T-cell (primary cell): ENCODE data around the gene PIK3CD. TPM values are rescaled to one million over a fixed set of nuclear protein-coding genes. Genes with fewer than 3 reads are reported as not detected.
A peak's percentile ranks its signal among the peaks of the same experiment; 100 is the strongest.

Source experiments
- ATAC-seq, 4 experiments: fragments of 200-7000 bp in 3 of 4; fragments of 150-1000 bp in 1 of 4; cut with Tn5 transposase; replicated peaks in 1 of 4; 1 replicate in 3 of 4; 2 replicates in 1 of 4; pipeline ENCODE4 v1.10.0; 2021; ENCODE audit warnings: moderate library complexity in 3 of 4, mild to moderate bottlenecking in 2 of 4, moderate number of reproducible peaks in 1 of 4
- CTCF ChIA-PET, 2 donors: fragments of 300-600 bp; sonication (Branson Sonifier 250); formaldehyde crosslinking; loops; one replicate each; lab custom pipeline; 2022; ENCODE audit warnings: antibody characterized with exemption in 2 of 2; lab: Charles Lee
- POLR2A ChIA-PET, 2 donors: fragments of 300-600 bp; sonication (Branson Sonifier 250); formaldehyde crosslinking; loops; one replicate each; lab custom pipeline; 2022; ENCODE audit warnings: antibody characterized with exemption in 2 of 2; lab: Charles Lee
- DNase-seq, 35 experiments: peaks; one replicate each; pipeline versions ENCODE4 v3.0.0 to v3.0.0-alpha.2; 2013 to 2023
- H3K27ac ChIP-seq: one replicate; pipeline ENCODE4 v1.5.1; 2013; ENCODE audit warnings: low read length
- H3K27me3 ChIP-seq, 2 experiments: replicated peaks in 1 of 2; 1 replicate in 1 of 2; 2 replicates in 1 of 2; pipeline versions ENCODE4 v1.6.1 to v1.7.0; 2013; ENCODE audit warnings: low read length in 1 of 2, mixed read lengths in 1 of 2; ENCODE audit not compliant: control insufficient read depth in 2 of 2, insufficient read depth in 2 of 2; ENCODE audit errors: extremely low read depth in 1 of 2
- H3K36me3 ChIP-seq, 2 donors: 1 replicate in 1 of 2; 2 replicates in 1 of 2; pipeline versions ENCODE4 v1.6.1 to v1.7.0; 2013; ENCODE audit warnings: low read length in 1 of 2; ENCODE audit not compliant: control insufficient read depth in 2 of 2, insufficient read depth in 1 of 2; ENCODE audit errors: extremely low read depth in 1 of 2
- H3K4me1 ChIP-seq, 2 experiments: 1 replicate in 1 of 2; 2 replicates in 1 of 2; pipeline versions ENCODE4 v1.6.1 to v1.7.0; 2013; ENCODE audit warnings: low read length in 2 of 2, mixed read lengths in 1 of 2; ENCODE audit not compliant: insufficient read depth in 2 of 2, control insufficient read depth in 1 of 2; ENCODE audit errors: extremely low read depth in 1 of 2
- H3K4me3 ChIP-seq, 2 donors: 1 replicate in 1 of 2; 2 replicates in 1 of 2; pipeline versions ENCODE4 v1.5.1 to v1.7.0; 2013; ENCODE audit warnings: mild to moderate bottlenecking in 2 of 2, low read length in 1 of 2, moderate library complexity in 1 of 2; ENCODE audit not compliant: control insufficient read depth in 1 of 2; ENCODE audit errors: extremely low read depth in 1 of 2
- H3K9me3 ChIP-seq: 2 replicates; pipeline ENCODE4 v1.7.0; 2013
- H3K27ac Mint-ChIP-seq, 2 donors: one replicate each; pipeline ENCODE4 v1.8.0; 2020 to 2021; ENCODE audit warnings: mild to moderate bottlenecking in 2 of 2, mixed read lengths in 2 of 2
- H3K27me3 Mint-ChIP-seq, 2 donors: one replicate each; pipeline ENCODE4 v1.8.0; 2021 to 2022; ENCODE audit warnings: mixed read lengths in 2 of 2
- H3K36me3 Mint-ChIP-seq: one replicate; pipeline ENCODE4 v1.8.0; 2021; ENCODE audit warnings: mixed read lengths
- H3K4me1 Mint-ChIP-seq, 3 donors: one replicate each; pipeline ENCODE4 v1.8.0; 2020 to 2022; ENCODE audit warnings: mixed read lengths in 3 of 3, mild to moderate bottlenecking in 1 of 3
- H3K4me3 Mint-ChIP-seq, 3 donors: one replicate each; pipeline ENCODE4 v1.8.0; 2020 to 2022; ENCODE audit warnings: mild to moderate bottlenecking in 3 of 3, mixed read lengths in 3 of 3, moderate library complexity in 3 of 3
- H3K9me3 Mint-ChIP-seq, 3 donors: one replicate each; pipeline ENCODE4 v1.8.0; 2020 to 2022; ENCODE audit warnings: mixed read lengths in 3 of 3
- WGBS: methylation state at CpG from one replicate; pipeline ENCODE4 v1.1.5; 2013; ENCODE audit warnings: missing lambda C conversion rate; ENCODE audit not compliant: insufficient coverage; 5-methylcytosine and 5-hydroxymethylcytosine counted together
- total RNA-seq, 35 experiments: library from RNA in 6 of 35; stranded (reverse) in 6 of 35; fragments of 120-200 nt in 1 of 35; gene quantifications; one replicate each; pipeline versions ENCODE4 v1.2.1 to v1.2.4 and lab custom pipeline; 2013 to 2026

PIK3CD gene
- total RNA-seq, 5 donors from 2014 or later (not counting 1 experiment from before 2014, with no cell fraction given): 246 to 313 (median 280) TPM

- DNase-seq (peak; percentile 50 to 79 (median 66)), ATAC-seq (peak; percentile 45 to 63 (median 59))
- ChIA-PET CTCF (interaction anchor here (0.5 to 5.5 kb wide), 7 partner anchors 15 to 239 kb away, joined by 3 to 60 read pairs (median 7); partner anchors contain the start of gene PIK3CD (in 1 of the 2)), POLR2A (interaction anchor here in 1 of 2 donors (0.6 kb wide), 1 partner anchor 26 kb away, joined by 3 read pairs; no protein-coding TSS in a partner anchor)
- Mint-ChIP-seq H3K4me1 (peaks cover 54 to 74% (median 66%) of the 10 kb centered on the region in 3 donors), H3K4me3 (peak overlapping the region; percentile 88 to 97 (median 90)), H3K27me3 (no peaks in the 10 kb centered on the region), H3K9me3 (no peaks in the 10 kb centered on the region), H3K36me3 (peaks cover 9% of the 10 kb centered on the region), H3K27ac (peak overlapping the region; percentile 98 to 99)
- H3K36me3 ChIP-seq: peaks cover 0 to 4% of the 10 kb centered on the region in 2 donors
- peaks cover 0 to 3% of the 10 kb centered on the region in 2 experiments for H3K27me3 ChIP-seq
- peak overlapping the region; percentile 62 to 87 for H3K4me3 ChIP-seq
- 14% methylated on average over 11 of the region's 23 CpGs for WGBS
- peaks cover 30 to 72% of the 10 kb centered on the region in 2 experiments for H3K4me1 ChIP-seq
- H3K9me3 ChIP-seq: no peaks in the 10 kb centered on the region
- H3K27ac ChIP-seq: peak overlapping the region; percentile 81
These were observed 22.7 kb upstream of the PIK3CD start for GRCh38 chr1:9628541-9629444.

- H3K4me1 ChIP-seq: peaks cover 34 to 80% of the 10 kb centered on the region in 2 experiments
These were observed 21.9 kb upstream of the PIK3CD start for GRCh38 chr1:9629445-9630201.

GRCh38 chr1:9630331-9631111 is 21.0 kb upstream of the PIK3CD start:
- peak in 2 of 4 experiments; percentile 3 for ATAC-seq
- no peaks in the 10 kb centered on the region for H3K9me3 Mint-ChIP-seq

More at GRCh38 chr1:9629445-9630201, 21.9 kb upstream of the PIK3CD start:
- Mint-ChIP-seq H3K27ac (peak overlapping the region; percentile 98 to 99), H3K4me3 (peak overlapping the region; percentile 88 to 97 (median 90)), H3K9me3 (no peaks in the 10 kb centered on the region), H3K4me1 (peaks cover 62 to 77% (median 74%) of the 10 kb centered on the region in 3 donors), H3K27me3 (no peaks in the 10 kb centered on the region), H3K36me3 (peaks cover 13% of the 10 kb centered on the region)
- peaks cover 0 to 3% of the 10 kb centered on the region in 2 experiments for H3K27me3 ChIP-seq
- WGBS: 0% methylated on average over 13 of the region's 29 CpGs
- DNase-seq: peak; percentile 64 to 87 (median 75)
- ATAC-seq: peak; percentile 56 to 67 (median 64)
- peaks cover 0 to 11% of the 10 kb centered on the region in 2 donors for H3K36me3 ChIP-seq
- ChIA-PET POLR2A (interaction anchor here (0.5 to 0.6 kb wide), 3 partner anchors 25 to 28 kb away, joined by 3 to 6 read pairs (median 4); no protein-coding TSS in a partner anchor), CTCF (interaction anchor here (1.2 to 5.5 kb wide), 5 partner anchors 14 to 92 kb away, joined by 3 to 60 read pairs (median 7); partner anchors contain the start of gene PIK3CD (in 1 of the 2))
- peak overlapping the region; percentile 81 for H3K27ac ChIP-seq
- H3K4me3 ChIP-seq: peak overlapping the region; percentile 62 to 87
- H3K9me3 ChIP-seq: no peaks in the 10 kb centered on the region

GRCh38 chr1:9631613-9632012 is 19.9 kb upstream of the PIK3CD start:
- peak overlapping the region; percentile 98 to 99 for H3K27ac Mint-ChIP-seq
- H3K4me1 Mint-ChIP-seq: peaks cover 74 to 87% (median 84%) of the 10 kb centered on the region in 3 donors
- H3K36me3 Mint-ChIP-seq: peaks cover 22% of the 10 kb centered on the region
- no peaks in the 10 kb centered on the region for H3K27me3 Mint-ChIP-seq
- Histone ChIP-seq H3K4me1 (peaks cover 41 to 89% of the 10 kb centered on the region in 2 experiments), H3K36me3 (peaks cover 4 to 27% of the 10 kb centered on the region in 2 donors), H3K27me3 (no peaks in the 10 kb centered on the region), H3K4me3 (peak overlapping the region in 1 of 2 donors; percentile 87), H3K9me3 (no peaks in the 10 kb centered on the region), H3K27ac (no peak overlapping the region)
- no peaks in the 10 kb centered on the region for H3K9me3 Mint-ChIP-seq
- ATAC-seq (no peak), DNase-seq (no peak)
- POLR2A ChIA-PET: no interaction called here
- CTCF ChIA-PET: interaction anchor here in 1 of 2 donors (0.6 to 1.6 kb wide), 2 partner anchors 12 to 54 kb away, joined by 5 to 8 read pairs; no protein-coding TSS in a partner anchor
- H3K4me3 Mint-ChIP-seq: peak overlapping the region; percentile 88 to 97 (median 90)
- WGBS: 84% methylated on average over 3 of the region's 3 CpGs

More at GRCh38 chr1:9630331-9631111, 21.0 kb upstream of the PIK3CD start:
- Histone ChIP-seq H3K27ac (peak overlapping the region; percentile 81), H3K27me3 (peaks cover 0 to 3% of the 10 kb centered on the region in 2 experiments), H3K36me3 (peaks cover 0 to 20% of the 10 kb centered on the region in 2 donors), H3K9me3 (no peaks in the 10 kb centered on the region), H3K4me3 (peak overlapping the region; percentile 62 to 87), H3K4me1 (peaks cover 38 to 89% of the 10 kb centered on the region in 2 experiments)
- ChIA-PET POLR2A (interaction anchor here (0.5 to 0.9 kb wide), 3 partner anchors 22 to 87 kb away, joined by 3 to 6 read pairs (median 4); no protein-coding TSS in a partner anchor), CTCF (interaction anchor here in 1 of 2 donors (1.6 to 5.5 kb wide), 2 partner anchors 13 to 24 kb away, joined by 8 to 60 read pairs; partner anchors contain the start of gene PIK3CD)
- Mint-ChIP-seq H3K4me3 (peak overlapping the region; percentile 88 to 97 (median 90)), H3K4me1 (peaks cover 71 to 86% (median 83%) of the 10 kb centered on the region in 3 donors), H3K27ac (peak overlapping the region; percentile 98 to 99), H3K27me3 (no peaks in the 10 kb centered on the region), H3K36me3 (peaks cover 18% of the 10 kb centered on the region)
- DNase-seq: peak in 15 of 35 experiments; percentile 1 to 51 (median 30)
- 10% methylated on average over 6 of the region's 8 CpGs for WGBS

DNA sequence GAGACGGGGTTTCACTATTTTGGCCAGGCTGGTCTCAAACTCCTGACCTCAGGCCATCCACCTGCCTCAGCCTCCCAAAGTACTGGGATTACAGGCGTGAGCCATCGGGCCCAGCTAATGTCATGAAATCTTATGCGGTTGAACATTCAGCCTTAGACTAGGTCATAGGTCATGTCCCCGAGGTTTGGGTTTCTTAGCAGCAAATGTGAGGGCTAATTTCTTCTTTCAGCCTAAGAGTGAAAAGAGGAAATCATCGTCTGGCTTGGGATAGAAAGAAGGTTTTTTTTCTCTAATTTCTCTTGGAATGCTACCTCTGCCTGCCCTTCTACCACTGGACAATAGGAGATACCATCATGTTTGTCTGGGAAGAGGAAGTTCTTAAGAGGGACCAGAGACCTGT is 18.0 kb upstream of the PIK3CD start:
- H3K9me3 Mint-ChIP-seq: no peaks in the 10 kb centered on the region
- H3K4me3 Mint-ChIP-seq: peak overlapping the region; percentile 21 to 90 (median 31)
- H3K36me3 Mint-ChIP-seq: peaks cover 31% of the 10 kb centered on the region
- no peaks in the 10 kb centered on the region for H3K27me3 Mint-ChIP-seq
- peak overlapping the region; percentile 65 to 98 for H3K27ac Mint-ChIP-seq
- ChIA-PET CTCF (no interaction called here), POLR2A (no interaction called here)
- WGBS: no CpG with 5 or more reads among the region's 6 CpGs
- Histone ChIP-seq H3K4me1 (peaks cover 35 to 87% of the 10 kb centered on the region in 2 experiments), H3K4me3 (no peak overlapping the region), H3K27ac (no peak overlapping the region), H3K27me3 (no peaks in the 10 kb centered on the region), H3K36me3 (peaks cover 4 to 35% of the 10 kb centered on the region in 2 donors), H3K9me3 (no peaks in the 10 kb centered on the region)
- ATAC-seq (no peak), DNase-seq (no peak)
- H3K4me1 Mint-ChIP-seq: peaks cover 73 to 86% (median 81%) of the 10 kb centered on the region in 3 donors
